Measurements from ENCODE around the gene TFB1M. TPM values are rescaled to one million over a fixed set of nuclear protein-coding genes. Genes with fewer than 3 reads are reported as not detected.
"Not testable (repeated sequence)": the region's sequence is repeated elsewhere in the genome, so short reads cannot be mapped to it uniquely, and the experiment has no call there.

TFB1M gene
- total RNA-seq, 1 donor: 20.0 TPM

GRCh38 chr6:155234167-155234566 lies 80.1 kb downstream of the TFB1M start:
- no peak for DNase-seq (ENCODE audit: low read depth)
- no peak overlapping the region for H3K4me3 ChIP-seq (ENCODE audit: low read depth, low read length)
- TF ChIP-seq CTCF (IDR thresholded peaks at IDR 0.05; ENCODE audit: insufficient read depth, low read length): no peak

DNA sequence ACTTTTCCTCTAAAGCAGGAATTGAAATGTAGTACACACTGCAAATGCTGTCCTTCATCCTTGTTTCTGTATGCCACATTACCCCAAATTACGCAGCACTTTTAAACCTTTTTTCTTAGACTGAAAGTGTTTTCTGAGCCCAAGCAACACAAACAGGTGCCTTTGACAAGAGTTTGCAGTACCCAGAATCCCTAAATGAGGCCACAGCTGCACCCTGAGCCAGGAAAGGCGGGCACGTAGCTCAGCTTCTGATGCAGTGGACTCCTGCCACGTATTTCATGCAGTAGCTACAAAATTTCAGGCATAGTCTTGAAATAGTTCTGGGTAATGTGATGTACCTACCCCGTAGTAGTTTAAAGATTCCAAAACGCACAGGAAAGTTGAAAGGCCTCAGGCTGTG lies 81.4 kb downstream of the TFB1M start:
- no peak overlapping the region for H3K4me3 ChIP-seq (ENCODE audit: low read depth, low read length)
- TF ChIP-seq CTCF (IDR thresholded peaks at IDR 0.05; ENCODE audit: insufficient read depth, low read length): no peak
- DNase-seq (ENCODE audit: low read depth): no peak

DNA sequence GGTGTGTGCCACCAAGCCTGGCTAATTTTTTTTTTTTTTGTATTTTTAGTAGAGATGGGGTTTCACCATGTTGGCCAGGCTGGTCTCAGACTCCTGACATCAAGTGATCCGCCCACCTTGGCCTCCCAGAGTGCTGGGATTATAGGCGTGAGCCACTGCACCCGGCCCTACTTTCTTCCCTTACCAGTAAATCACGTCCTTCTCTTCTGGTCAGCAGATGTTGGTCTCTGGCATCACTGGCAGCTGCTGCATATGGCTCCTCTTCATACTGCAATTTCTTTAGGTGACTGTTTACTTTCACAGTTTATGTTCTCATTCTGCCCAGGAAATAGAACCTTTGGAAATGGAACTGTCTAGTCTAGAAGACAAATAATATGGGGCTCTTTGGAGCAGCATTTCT lies 83.3 kb downstream of the TFB1M start:
- H3K4me3 ChIP-seq (ENCODE audit: low read depth, low read length); DNase-seq (ENCODE audit: low read depth): not testable (repeated sequence)

DNA sequence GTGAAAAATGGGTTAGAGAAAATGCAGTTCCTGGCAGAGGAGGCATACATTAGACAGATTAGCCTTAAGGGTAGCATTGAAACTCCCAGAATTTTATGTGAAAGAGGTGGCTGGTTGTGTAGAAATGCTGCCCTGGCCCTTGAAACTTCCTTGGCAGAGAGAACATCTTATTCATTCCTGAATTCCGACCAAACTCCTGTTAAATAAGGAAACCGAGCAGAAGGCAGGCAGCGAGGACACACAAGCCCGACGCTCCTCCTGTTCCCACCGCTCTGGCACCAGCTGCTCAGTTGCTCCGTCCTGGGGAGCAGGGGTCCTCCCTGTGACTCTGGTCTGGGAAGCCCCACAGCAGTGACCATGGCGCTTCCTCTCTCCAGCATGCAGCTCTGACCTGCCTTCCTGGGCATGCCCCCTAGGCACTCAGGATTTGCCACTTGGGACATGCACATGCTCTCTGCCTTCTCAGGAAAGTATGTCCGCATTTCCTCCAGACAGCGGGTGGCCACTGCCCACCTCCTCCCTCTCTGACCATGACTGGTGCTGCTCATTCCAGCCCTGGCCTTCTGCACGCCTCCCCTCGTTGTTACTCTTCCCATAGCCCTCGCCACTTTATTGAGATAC lies 85.6 kb downstream of the TFB1M start:
- no peak for TF ChIP-seq CTCF (IDR thresholded peaks at IDR 0.05; ENCODE audit: insufficient read depth, low read length)
- peak overlapping the region; percentile 3 for H3K4me3 ChIP-seq (ENCODE audit: low read depth, low read length)
- peak; percentile 95 for DNase-seq (ENCODE audit: low read depth)

DNA sequence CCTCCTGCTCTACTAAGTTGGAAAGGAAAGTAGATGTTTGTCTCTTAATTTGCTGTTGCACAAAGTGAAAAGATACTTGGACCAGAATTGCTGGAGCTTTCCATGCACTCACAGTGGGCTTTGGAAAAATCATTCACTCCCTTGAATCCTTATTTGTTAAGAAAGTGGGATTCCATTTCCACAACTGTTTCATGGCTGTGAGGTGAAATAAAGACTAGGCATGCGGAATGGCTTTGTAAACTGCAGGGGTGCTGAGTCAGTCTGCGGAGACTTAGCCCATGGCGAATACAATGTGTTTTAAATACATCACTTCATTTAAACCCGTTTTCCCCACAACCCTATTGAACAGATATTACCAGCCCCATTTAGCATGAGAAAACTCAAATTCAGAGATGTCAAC lies 87.2 kb downstream of the TFB1M start:
- DNase-seq (ENCODE audit: low read depth): no peak
- H3K4me3 ChIP-seq (ENCODE audit: low read depth, low read length): no peak overlapping the region
- TF ChIP-seq CTCF (IDR thresholded peaks at IDR 0.05; ENCODE audit: insufficient read depth, low read length): no peak

- no peak overlapping the region for H3K4me3 ChIP-seq (ENCODE audit: low read depth, low read length)
- DNase-seq (ENCODE audit: low read depth): no peak
- TF ChIP-seq CTCF (IDR thresholded peaks at IDR 0.05; ENCODE audit: insufficient read depth, low read length): no peak
Observed at GRCh38 chr6:155224618-155225017, 89.7 kb downstream of the TFB1M start.

GRCh38 chr6:155223646-155224451 lies 90.4 kb downstream of the TFB1M start:
- no peak overlapping the region for H3K4me3 ChIP-seq (ENCODE audit: low read depth, low read length)
- no peak for TF ChIP-seq CTCF (IDR thresholded peaks at IDR 0.05; ENCODE audit: insufficient read depth, low read length)

More at GRCh38 chr6:155223646-155224451, 90.4 kb downstream of the TFB1M start:
- DNase-seq (ENCODE audit: low read depth): peak; percentile 77
